Suprapubic skin (tissue), 4 donors: ENCODE measurements around the gene VSX2.

Experiments
- EP300 ChIP-seq: sonication (generic); formaldehyde crosslinking; IDR thresholded peaks from one replicate; pipeline ENCODE4 v1.6.1; 2017; ENCODE audit warnings: antibody characterized with exemption
- POLR2A ChIP-seq, 2 donors: fragments of 450-650 bp; IDR thresholded peaks; one replicate each; pipeline ENCODE4 v1.6.1; 2017; ENCODE audit warnings: antibody characterized with exemption in 2 of 2, mild to moderate bottlenecking in 2 of 2, moderate library complexity in 2 of 2
- POLR2AphosphoS5 ChIP-seq, 3 donors: sonication (generic); formaldehyde crosslinking; IDR thresholded peaks; one replicate each; pipeline ENCODE4 v1.6.1; 2017; ENCODE audit warnings: antibody characterized with exemption in 3 of 3
- TF ChIP-seq, protein P1 (sequence below), 2 donors: fragments of 200-600 bp in 1 of 2; fragments of 450-650 bp in 1 of 2; sonication (generic) in 1 of 2; IDR thresholded peaks; one replicate each; pipeline ENCODE4 v1.5.1; 2016 to 2019; ENCODE audit warnings: antibody characterized with exemption in 2 of 2, mild to moderate bottlenecking in 1 of 2, moderate library complexity in 1 of 2

DNA sequence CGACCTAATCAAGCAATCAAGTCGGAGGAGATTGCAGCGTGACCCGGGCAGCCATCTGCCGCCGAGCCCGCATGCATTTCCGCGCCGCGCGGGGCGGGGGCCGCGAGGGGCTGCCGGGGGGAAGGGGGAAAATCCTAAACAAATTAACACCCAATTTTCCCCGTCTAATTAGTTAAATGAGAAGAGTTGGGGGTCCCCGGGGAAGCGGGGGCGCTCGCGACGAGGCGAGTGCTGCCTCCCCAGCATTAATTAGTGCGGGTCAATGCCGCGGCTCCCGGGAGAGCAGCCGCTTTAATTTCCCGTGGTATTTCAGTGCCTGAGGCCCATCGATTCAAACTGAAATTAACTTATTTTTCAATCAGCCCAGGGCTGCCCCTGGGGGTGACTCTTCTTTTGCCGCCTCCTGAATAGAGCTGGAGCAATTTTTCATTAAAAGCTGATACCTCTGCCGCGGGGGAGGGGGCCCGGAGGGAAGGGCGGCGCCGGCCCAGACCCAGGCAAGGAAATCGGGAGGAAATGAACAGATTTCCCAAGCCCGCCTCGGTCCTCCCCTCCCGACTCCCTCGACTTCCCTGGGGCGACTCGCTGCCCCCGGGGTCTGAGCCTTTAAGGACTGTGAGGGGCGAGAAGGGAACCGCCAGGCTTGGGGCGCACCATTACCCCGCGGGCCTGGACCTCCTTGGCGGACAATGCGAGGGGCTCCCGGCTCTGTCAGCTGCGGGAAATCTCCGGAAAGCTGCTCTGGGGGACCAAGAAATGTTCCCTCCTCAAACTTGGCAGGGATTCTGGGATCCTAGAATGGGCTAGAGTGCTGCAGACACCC lies 18.9 kb downstream of the VSX2 start:
- TF ChIP-seq POLR2AphosphoS5 (IDR thresholded peaks at IDR 0.05): no peak
- TF ChIP-seq, protein P1, sequence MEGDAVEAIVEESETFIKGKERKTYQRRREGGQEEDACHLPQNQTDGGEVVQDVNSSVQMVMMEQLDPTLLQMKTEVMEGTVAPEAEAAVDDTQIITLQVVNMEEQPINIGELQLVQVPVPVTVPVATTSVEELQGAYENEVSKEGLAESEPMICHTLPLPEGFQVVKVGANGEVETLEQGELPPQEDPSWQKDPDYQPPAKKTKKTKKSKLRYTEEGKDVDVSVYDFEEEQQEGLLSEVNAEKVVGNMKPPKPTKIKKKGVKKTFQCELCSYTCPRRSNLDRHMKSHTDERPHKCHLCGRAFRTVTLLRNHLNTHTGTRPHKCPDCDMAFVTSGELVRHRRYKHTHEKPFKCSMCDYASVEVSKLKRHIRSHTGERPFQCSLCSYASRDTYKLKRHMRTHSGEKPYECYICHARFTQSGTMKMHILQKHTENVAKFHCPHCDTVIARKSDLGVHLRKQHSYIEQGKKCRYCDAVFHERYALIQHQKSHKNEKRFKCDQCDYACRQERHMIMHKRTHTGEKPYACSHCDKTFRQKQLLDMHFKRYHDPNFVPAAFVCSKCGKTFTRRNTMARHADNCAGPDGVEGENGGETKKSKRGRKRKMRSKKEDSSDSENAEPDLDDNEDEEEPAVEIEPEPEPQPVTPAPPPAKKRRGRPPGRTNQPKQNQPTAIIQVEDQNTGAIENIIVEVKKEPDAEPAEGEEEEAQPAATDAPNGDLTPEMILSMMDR (IDR thresholded peaks at IDR 0.05): no peak
- no peak for TF ChIP-seq POLR2A (IDR thresholded peaks at IDR 0.05)
- no peak for TF ChIP-seq EP300
